ENCODE measurements around the gene AGAP2. TPM values are rescaled to one million over a fixed set of nuclear protein-coding genes. Genes with fewer than 3 reads are reported as not detected.

The AGAP2 gene
- total RNA-seq, 1 experiment from 2014 or later = 0.19 TPM

GRCh38 chr12:57694459-57695019, 44.0 kb downstream of the AGAP2 start:
- no peak overlapping the region for H3K4me3 Mint-ChIP-seq (ENCODE audit: unreplicated experiment)
- DNase-seq (ENCODE audit: unreplicated experiment) = no peak

GRCh38 chr12:57693659-57694458, 44.7 kb downstream of the AGAP2 start, which contains the start of gene OS9:
Gene OS9, plus strand, starts transcription at chr12:57694132. Its CDS starts 30 bp downstream, at chr12:57694162.
- Mint-ChIP-seq H3K27me3 (ENCODE audit: insufficient read depth, unreplicated experiment) (peaks cover 11% of the 10 kb centered on the region), H3K4me3 (ENCODE audit: unreplicated experiment) (no peak within 1 kb of the TSS), H3K9me3 (ENCODE audit: unreplicated experiment) (no peaks in the 10 kb centered on the region), H3K27ac (ENCODE audit: low read depth, unreplicated experiment) (no peak within 1 kb of the TSS), H3K36me3 (ENCODE audit: insufficient read depth, unreplicated experiment) (peaks cover 16% of the 10 kb centered on the region), H3K4me1 (ENCODE audit: insufficient read depth, unreplicated experiment) (no peaks in the 10 kb centered on the region)
- ChIA-PET POLR2A (interaction anchor here (0.6 to 3.2 kb wide), 24 partner anchors 10 to 1513 kb away, joined by 3 to 23 read pairs (median 4); partner anchors contain the start of genes B4GALNT1, DCTN2, GLI1 and PIP4K2C), CTCF (interaction anchor here (0.6 to 3.9 kb wide), 15 partner anchors 10 to 232 kb away, joined by 3 to 24 read pairs (median 4); partner anchors contain the start of genes B4GALNT1 and DCTN2)
- intact Hi-C loops (cut with micrococcal nuclease) = loop anchor here (1.0 kb wide), 1 partner anchor 111 kb away; no protein-coding TSS in a partner anchor
- DNase-seq (ENCODE audit: unreplicated experiment) = peak; percentile 100
- TF ChIP-seq CTCF (IDR thresholded peaks at IDR 0.05; ENCODE audit: unreplicated experiment) = peak; percentile 48
- BruUV-seq (replicated peaks) = no TSS peak

More at GRCh38 chr12:57694459-57695019, 44.0 kb downstream of the AGAP2 start:
- H3K36me3 Mint-ChIP-seq (ENCODE audit: insufficient read depth, unreplicated experiment) = peaks cover 16% of the 10 kb centered on the region
- CTCF ChIA-PET = interaction anchor here (0.6 to 3.9 kb wide), 8 partner anchors 10 to 186 kb away, joined by 3 to 24 read pairs (median 6); partner anchors contain the start of gene DCTN2
- intact Hi-C loops (cut with micrococcal nuclease) = no loop called here
- H3K27ac Mint-ChIP-seq (ENCODE audit: low read depth, unreplicated experiment) = no peak overlapping the region
- H3K9me3 Mint-ChIP-seq (ENCODE audit: unreplicated experiment) = no peaks in the 10 kb centered on the region
- H3K27me3 Mint-ChIP-seq (ENCODE audit: insufficient read depth, unreplicated experiment) = peaks cover 11% of the 10 kb centered on the region
- TF ChIP-seq CTCF (IDR thresholded peaks at IDR 0.05; ENCODE audit: unreplicated experiment) = no peak
- POLR2A ChIA-PET = interaction anchor here (0.6 to 3.2 kb wide), 17 partner anchors 10 to 235 kb away, joined by 3 to 23 read pairs (median 5); partner anchors contain the start of genes B4GALNT1, DCTN2, GLI1 and PIP4K2C
- TSS peak; percentile 70 for BruUV-seq (replicated peaks)
- no peaks in the 10 kb centered on the region for H3K4me1 Mint-ChIP-seq (ENCODE audit: insufficient read depth, unreplicated experiment)

GRCh38 chr12:57693317-57693658, 45.3 kb downstream of the AGAP2 start:
- BruUV-seq (replicated peaks) = no TSS peak
- ChIA-PET POLR2A (interaction anchor here (0.9 to 3.2 kb wide), 15 partner anchors 10 to 1512 kb away, joined by 3 to 23 read pairs (median 4); partner anchors contain the start of genes DCTN2, GLI1 and PIP4K2C), CTCF (interaction anchor here (0.6 to 3.9 kb wide), 10 partner anchors 12 to 228 kb away, joined by 3 to 24 read pairs (median 4); partner anchors contain the start of gene B4GALNT1)
- TF ChIP-seq CTCF (IDR thresholded peaks at IDR 0.05; ENCODE audit: unreplicated experiment) = no peak
- Mint-ChIP-seq H3K4me3 (ENCODE audit: unreplicated experiment) (no peak overlapping the region), H3K36me3 (ENCODE audit: insufficient read depth, unreplicated experiment) (peaks cover 16% of the 10 kb centered on the region), H3K9me3 (ENCODE audit: unreplicated experiment) (no peaks in the 10 kb centered on the region), H3K27ac (ENCODE audit: low read depth, unreplicated experiment) (no peak overlapping the region), H3K4me1 (ENCODE audit: insufficient read depth, unreplicated experiment) (no peaks in the 10 kb centered on the region), H3K27me3 (ENCODE audit: insufficient read depth, unreplicated experiment) (peaks cover 17% of the 10 kb centered on the region)
- intact Hi-C loops (cut with micrococcal nuclease) = loop anchor here (1.0 kb wide), 1 partner anchor 110 kb away; no protein-coding TSS in a partner anchor
- DNase-seq (ENCODE audit: unreplicated experiment) = no peak

GRCh38 chr12:57692500-57692899, 46.0 kb downstream of the AGAP2 start:
- CTCF ChIA-PET = interaction anchor here (0.6 to 3.9 kb wide), 10 partner anchors 21 to 228 kb away, joined by 3 to 24 read pairs (median 4); partner anchors contain the start of gene B4GALNT1
- POLR2A ChIA-PET = interaction anchor here (0.6 to 3.2 kb wide), 11 partner anchors 10 to 1511 kb away, joined by 3 to 22 read pairs (median 4); partner anchors contain the start of genes DCTN2, PIP4K2C and TSPAN31
- Mint-ChIP-seq H3K27me3 (ENCODE audit: insufficient read depth, unreplicated experiment) (peaks cover 22% of the 10 kb centered on the region), H3K4me3 (ENCODE audit: unreplicated experiment) (no peak overlapping the region), H3K4me1 (ENCODE audit: insufficient read depth, unreplicated experiment) (no peaks in the 10 kb centered on the region), H3K36me3 (ENCODE audit: insufficient read depth, unreplicated experiment) (peaks cover 10% of the 10 kb centered on the region), H3K9me3 (ENCODE audit: unreplicated experiment) (no peaks in the 10 kb centered on the region), H3K27ac (ENCODE audit: low read depth, unreplicated experiment) (no peak overlapping the region)
- no peak for DNase-seq (ENCODE audit: unreplicated experiment)
- no peak for TF ChIP-seq CTCF (IDR thresholded peaks at IDR 0.05; ENCODE audit: unreplicated experiment)
- intact Hi-C loops (cut with micrococcal nuclease) = no loop called here
- BruUV-seq (replicated peaks) = no TSS peak

Data from MCF 10A (cell line).